Esophagus muscularis mucosa (tissue), 4 donors: ENCODE results near the gene NNMT. TPM values are rescaled to one million over a fixed set of nuclear protein-coding genes. Genes with fewer than 3 reads are reported as not detected.

Experiments used
- DNase-seq: peaks from one replicate; pipeline ENCODE4 v3.0.0-alpha.2; 2017; ENCODE audit errors: extremely low spot score
- H3K27ac ChIP-seq, 4 donors: fragments of 200-600 bp; sonication (generic); replicated peaks in 1 of 4; 1 replicate in 3 of 4; 2 replicates in 1 of 4; pipeline ENCODE4 v1.5.1; 2016 to 2019; ENCODE audit warnings: mild to moderate bottlenecking in 1 of 4
- H3K27me3 ChIP-seq, 4 donors: fragments of 200-600 bp; sonication (generic); one replicate each; pipeline versions ENCODE4 v1.5.1 to v1.6.0; 2016 to 2019
- H3K36me3 ChIP-seq, 4 donors: fragments of 200-600 bp; sonication (generic); one replicate each; pipeline ENCODE4 v1.5.1; 2016 to 2019
- H3K4me1 ChIP-seq, 4 donors: fragments of 200-600 bp; sonication (generic); one replicate each; pipeline ENCODE4 v1.5.1; 2016 to 2019
- H3K4me3 ChIP-seq, 4 donors: fragments of 200-600 bp; sonication (generic); 1 replicate in 2 of 4; 2 replicates in 2 of 4; pipeline ENCODE4 v1.5.1; 2016 to 2019; ENCODE audit warnings: mild to moderate bottlenecking in 4 of 4, moderate library complexity in 1 of 4
- H3K9me3 ChIP-seq, 4 donors: fragments of 200-600 bp; sonication (generic); 1 replicate in 3 of 4; 2 replicates in 1 of 4; pipeline ENCODE4 v1.5.1; 2016 to 2019
- CTCF ChIP-seq, 3 experiments: fragments of 200-600 bp in 2 of 3; fragments of 450-650 bp in 1 of 3; sonication (generic) in 2 of 3; IDR thresholded peaks; one replicate each; pipeline ENCODE4 v1.5.1; 2017 to 2019; ENCODE audit warnings: antibody characterized with exemption in 3 of 3, mild to moderate bottlenecking in 2 of 3, moderate library complexity in 1 of 3
- EP300 ChIP-seq: sonication (generic); formaldehyde crosslinking; IDR thresholded peaks from one replicate; pipeline ENCODE4 v1.6.1; 2017; ENCODE audit warnings: antibody characterized with exemption
- POLR2A ChIP-seq: fragments of 450-650 bp; IDR thresholded peaks from one replicate; pipeline ENCODE4 v1.6.1; 2017; ENCODE audit warnings: antibody characterized with exemption, moderate library complexity, mild to moderate bottlenecking, low read depth
- POLR2AphosphoS5 ChIP-seq, 2 donors: sonication (generic); formaldehyde crosslinking; IDR thresholded peaks; one replicate each; pipeline ENCODE4 v1.6.1; 2017; ENCODE audit warnings: antibody characterized with exemption in 2 of 2
- WGBS: methylation state at CpG from one replicate; pipeline ENCODE4 v1.1.5; 2018; 5-methylcytosine and 5-hydroxymethylcytosine counted together
- intact Hi-C: fragments of 100-400 bp; cut with DNase I; formaldehyde crosslinking; loops from one replicate; pipeline ENCODE4 v1.15.1; 2023
- total RNA-seq, 4 donors: library from RNA; depleted of rRNA; stranded (reverse); fragments of >200 nt; gene quantifications; one replicate each; pipeline versions ENCODE4 v1.1.0 to v1.2.1, GENCODE V29; 2016

Gene NNMT
- total RNA-seq, 4 donors from 2014 or later, result 88.9 to 599 (median 293) TPM

GRCh38 chr11:114293201-114293711 is 2.9 kb upstream of the NNMT start:
- DNase-seq, result peak; percentile 47
- Histone ChIP-seq H3K27ac (peak overlapping the region; percentile 26 to 88 (median 84)), H3K9me3 (no peaks in the 10 kb centered on the region), H3K27me3 (peaks cover 0 to 18% (median 0%) of the 10 kb centered on the region in 4 donors), H3K4me1 (peaks cover 37 to 45% (median 40%) of the 10 kb centered on the region in 4 donors), H3K36me3 (peaks cover 0 to 3% (median under 1%) of the 10 kb centered on the region in 4 donors), H3K4me3 (no peak overlapping the region)
- intact Hi-C loops, result no loop called here
- 50% methylated on average over 1 of the region's 1 CpG for WGBS
- no peak for TF ChIP-seq POLR2A
- TF ChIP-seq POLR2AphosphoS5 (IDR thresholded peaks at IDR 0.05), result no peak
- no peak for TF ChIP-seq EP300
- TF ChIP-seq CTCF (IDR thresholded peaks at IDR 0.05), result no peak

- H3K27me3 ChIP-seq, result peaks cover 0 to 13% (median 0%) of the 10 kb centered on the region in 4 donors
- peaks cover 29 to 42% (median 35%) of the 10 kb centered on the region in 4 donors for H3K4me1 ChIP-seq
- DNase-seq, result peak; percentile 84
- no peak for TF ChIP-seq POLR2AphosphoS5 (IDR thresholded peaks at IDR 0.05)
- TF ChIP-seq CTCF (IDR thresholded peaks at IDR 0.05), result no peak
- TF ChIP-seq EP300, result no peak
- TF ChIP-seq POLR2A, result no peak
- peak overlapping the region; percentile 43 to 62 (median 46) for H3K4me3 ChIP-seq
- H3K27ac ChIP-seq, result peak overlapping the region; percentile 77 to 88 (median 84)
- H3K36me3 ChIP-seq, result peaks cover 0 to 11% (median 10%) of the 10 kb centered on the region in 4 donors
- intact Hi-C loops, result no loop called here
- WGBS, result 79% methylated on average over 7 of the region's 7 CpGs
- H3K9me3 ChIP-seq, result peaks cover 0 to 19% (median 8%) of the 10 kb centered on the region in 4 donors
Observed at GRCh38 chr11:114296605-114297372, 590 bp downstream of the NNMT start.

- H3K36me3 ChIP-seq, result peaks cover 0 to 11% (median 10%) of the 10 kb centered on the region in 4 donors
- DNase-seq, result peak; percentile 91
- H3K27ac ChIP-seq, result peak overlapping the region; percentile 77 to 88 (median 84)
- peak overlapping the region; percentile 43 to 62 (median 46) for H3K4me3 ChIP-seq
- no peak for TF ChIP-seq EP300
- TF ChIP-seq POLR2AphosphoS5 (IDR thresholded peaks at IDR 0.05), result peak in 1 of 2 donors; percentile 9
- H3K4me1 ChIP-seq, result peaks cover 18 to 32% (median 27%) of the 10 kb centered on the region in 4 donors
- intact Hi-C loops, result no loop called here
- 82% methylated on average over 8 of the region's 8 CpGs for WGBS
- H3K27me3 ChIP-seq, result peaks cover 0 to 13% (median 0%) of the 10 kb centered on the region in 4 donors
- H3K9me3 ChIP-seq, result peaks cover 0 to 22% (median 9%) of the 10 kb centered on the region in 4 donors
Observed at GRCh38 chr11:114297806-114298709, 1.9 kb downstream of the NNMT start.

GRCh38 chr11:114298710-114299109 is 2.5 kb downstream of the NNMT start:
- H3K27ac ChIP-seq, result peak overlapping the region in 3 of 4 donors; percentile 83 to 88 (median 86)
- intact Hi-C loops, result no loop called here
- TF ChIP-seq CTCF (IDR thresholded peaks at IDR 0.05) (no peak), EP300 (no peak), POLR2AphosphoS5 (IDR thresholded peaks at IDR 0.05) (no peak), POLR2A (no peak)

More at GRCh38 chr11:114298710-114299109, 2.5 kb downstream of the NNMT start:
- no peak for DNase-seq
- peak overlapping the region; percentile 43 to 62 (median 46) for H3K4me3 ChIP-seq
- H3K27me3 ChIP-seq, result peaks cover 0 to 13% (median 0%) of the 10 kb centered on the region in 4 donors
- WGBS, result 86% methylated on average over 2 of the region's 2 CpGs
- peaks cover 15 to 31% (median 23%) of the 10 kb centered on the region in 4 donors for H3K4me1 ChIP-seq
- H3K36me3 ChIP-seq, result peaks cover 0 to 11% (median 10%) of the 10 kb centered on the region in 4 donors
- peaks cover 0 to 22% (median 9%) of the 10 kb centered on the region in 4 donors for H3K9me3 ChIP-seq
